Gastroesophageal sphincter (tissue), 4 donors: ENCODE results near the gene SEMA3D. TPM values are rescaled to one million over a fixed set of nuclear protein-coding genes. Genes with fewer than 3 reads are reported as not detected.

ENCODE experiments used
- ATAC-seq: fragments of 150-250 bp; one replicate; pipeline ENCODE4 v1.9.1; 2016; ENCODE audit warnings: mild to moderate bottlenecking, moderate library complexity
- H3K27ac ChIP-seq, 4 donors: fragments of 200-600 bp; sonication (generic) in 3 of 4; 1 replicate in 3 of 4; 2 replicates in 1 of 4; pipeline ENCODE4 v1.5.1; 2016 to 2019
- H3K27me3 ChIP-seq: fragments of 200-600 bp; sonication (generic); one replicate; pipeline ENCODE4 v1.5.1; 2019
- H3K36me3 ChIP-seq, 2 donors: fragments of 200-600 bp; sonication (generic); one replicate each; pipeline ENCODE4 v1.5.1; 2019; ENCODE audit warnings: control low read depth in 1 of 2
- H3K4me1 ChIP-seq, 3 donors: fragments of 200-600 bp; sonication (generic); 1 replicate in 2 of 3; 2 replicates in 1 of 3; pipeline ENCODE4 v1.5.1; 2016 to 2019; ENCODE audit warnings: control low read depth in 2 of 3
- H3K4me3 ChIP-seq, 2 donors: fragments of 200-600 bp; sonication (generic); one replicate each; pipeline ENCODE4 v1.5.1; 2019; ENCODE audit warnings: mild to moderate bottlenecking in 1 of 2, moderate library complexity in 1 of 2
- H3K9me3 ChIP-seq, 3 donors: fragments of 200-600 bp; sonication (generic); one replicate each; pipeline ENCODE4 v1.5.1; 2017 to 2019; ENCODE audit warnings: control low read depth in 2 of 3
- CTCF ChIP-seq, 4 experiments: fragments of 200-600 bp in 2 of 4; fragments of 450-650 bp in 2 of 4; sonication (generic) in 1 of 4; IDR thresholded peaks; one replicate each; pipeline ENCODE4 v1.5.1; 2017 to 2019; ENCODE audit warnings: antibody characterized with exemption in 4 of 4, mild to moderate bottlenecking in 2 of 4, moderate library complexity in 2 of 4
- EP300 ChIP-seq: sonication (generic); formaldehyde crosslinking; IDR thresholded peaks from one replicate; pipeline ENCODE4 v1.6.1; 2017; ENCODE audit warnings: antibody characterized with exemption, mild to moderate bottlenecking
- POLR2A ChIP-seq, 2 donors: fragments of 450-650 bp; IDR thresholded peaks; one replicate each; pipeline ENCODE4 v1.6.1; 2017; ENCODE audit warnings: antibody characterized with exemption in 2 of 2, mild to moderate bottlenecking in 2 of 2, moderate library complexity in 1 of 2
- POLR2AphosphoS5 ChIP-seq: sonication (generic); formaldehyde crosslinking; IDR thresholded peaks from one replicate; pipeline ENCODE4 v1.6.1; 2017; ENCODE audit warnings: antibody characterized with exemption
- WGBS, 2 donors: methylation state at CpG; one replicate each; pipeline ENCODE4 v1.1.5; 2018; ENCODE audit warnings: low coverage in 1 of 2; 5-methylcytosine and 5-hydroxymethylcytosine counted together
- total RNA-seq, 4 donors: library from RNA; depleted of rRNA; stranded (reverse); fragments of >200 nt; gene quantifications; one replicate each; pipeline ENCODE4 v1.1.0, GENCODE V29; 2016

Gene SEMA3D
- total RNA-seq, 4 donors from 2014 or later = 0.27 to 24.6 (median 6.5) TPM

- Histone ChIP-seq H3K4me3 (no peak overlapping the region), H3K36me3 (no peaks in the 10 kb centered on the region), H3K27ac (no peak overlapping the region), H3K9me3 (no peaks in the 10 kb centered on the region), H3K4me1 (peaks cover 0 to 4% (median 0%) of the 10 kb centered on the region in 3 donors), H3K27me3 (no peaks in the 10 kb centered on the region)
- WGBS, 2 donors = 88 to 100% methylated on average over 1 of the region's 1 CpG
- ATAC-seq = no peak
- no peak for TF ChIP-seq POLR2AphosphoS5
- TF ChIP-seq POLR2A (IDR thresholded peaks at IDR 0.05) = no peak
- no peak for TF ChIP-seq CTCF (IDR thresholded peaks at IDR 0.05)
- no peak for TF ChIP-seq EP300
Observed at GRCh38 chr7:85167636-85168035, 19.2 kb downstream of the SEMA3D start.

GRCh38 chr7:85165263-85165662, 21.6 kb downstream of the SEMA3D start:
- no peak overlapping the region for H3K27ac ChIP-seq
- ATAC-seq = no peak
- 77 to 85% methylated on average over 5 of the region's 5 CpGs for WGBS, 2 donors
- H3K27me3 ChIP-seq = no peaks in the 10 kb centered on the region
- H3K9me3 ChIP-seq = no peaks in the 10 kb centered on the region
- no peaks in the 10 kb centered on the region for H3K36me3 ChIP-seq
- TF ChIP-seq POLR2A (IDR thresholded peaks at IDR 0.05) (no peak), POLR2AphosphoS5 (no peak), EP300 (no peak), CTCF (IDR thresholded peaks at IDR 0.05) (no peak)
- H3K4me3 ChIP-seq = no peak overlapping the region
- no peaks in the 10 kb centered on the region for H3K4me1 ChIP-seq

GRCh38 chr7:85164376-85164775, 22.5 kb downstream of the SEMA3D start:
- no peak for TF ChIP-seq POLR2A (IDR thresholded peaks at IDR 0.05)
- no peak for TF ChIP-seq CTCF (IDR thresholded peaks at IDR 0.05)
- no peak for TF ChIP-seq POLR2AphosphoS5
- no peak for TF ChIP-seq EP300
- Histone ChIP-seq H3K27ac (no peak overlapping the region), H3K4me3 (no peak overlapping the region), H3K27me3 (no peaks in the 10 kb centered on the region), H3K4me1 (no peaks in the 10 kb centered on the region), H3K9me3 (no peaks in the 10 kb centered on the region), H3K36me3 (no peaks in the 10 kb centered on the region)
- 100% methylated on average over 1 of the region's 1 CpG for WGBS, 2 donors
- ATAC-seq = no peak

- Histone ChIP-seq H3K9me3 (no peaks in the 10 kb centered on the region), H3K4me3 (no peak overlapping the region), H3K4me1 (no peaks in the 10 kb centered on the region), H3K36me3 (no peaks in the 10 kb centered on the region), H3K27me3 (no peaks in the 10 kb centered on the region), H3K27ac (no peak overlapping the region)
- WGBS, 2 donors = 30 to 64% methylated on average over 3 to 4 of the region's 4 CpGs
- no peak for TF ChIP-seq POLR2AphosphoS5
- TF ChIP-seq POLR2A (IDR thresholded peaks at IDR 0.05) = no peak
- no peak for TF ChIP-seq EP300
- TF ChIP-seq CTCF (IDR thresholded peaks at IDR 0.05) = no peak
- no peak for ATAC-seq
Observed at GRCh38 chr7:85162721-85163120, 24.1 kb downstream of the SEMA3D start.

GRCh38 chr7:85160223-85160622, 26.6 kb downstream of the SEMA3D start:
- ATAC-seq = no peak
- no peaks in the 10 kb centered on the region for H3K27me3 ChIP-seq
- no peaks in the 10 kb centered on the region for H3K9me3 ChIP-seq
- no peak overlapping the region for H3K4me3 ChIP-seq
- no peaks in the 10 kb centered on the region for H3K36me3 ChIP-seq
- no peak for TF ChIP-seq EP300
- TF ChIP-seq CTCF (IDR thresholded peaks at IDR 0.05) = no peak
- no peak for TF ChIP-seq POLR2AphosphoS5
- no peak for TF ChIP-seq POLR2A (IDR thresholded peaks at IDR 0.05)
- no peaks in the 10 kb centered on the region for H3K4me1 ChIP-seq
- H3K27ac ChIP-seq = no peak overlapping the region
- 82 to 90% methylated on average over 3 to 5 of the region's 5 CpGs for WGBS, 2 donors
